Testis (tissue), 2 donors: ENCODE measurements around the gene PDCD5.

Experiments used
- POLR2A ChIP-seq: fragments of 450-650 bp; IDR thresholded peaks from one replicate; pipeline ENCODE4 v1.6.1; 2017; ENCODE audit warnings: antibody characterized with exemption, mild to moderate bottlenecking, moderate library complexity
- TF ChIP-seq, protein P1 (sequence below), 3 experiments: fragments of 450-650 bp in 2 of 3; fragments of 200-600 bp in 1 of 3; sonication (generic) in 1 of 3; IDR thresholded peaks; one replicate each; pipeline ENCODE4 v1.5.1; 2016 to 2019; ENCODE audit warnings: antibody characterized with exemption in 3 of 3, mild to moderate bottlenecking in 2 of 3, moderate library complexity in 1 of 3

DNA sequence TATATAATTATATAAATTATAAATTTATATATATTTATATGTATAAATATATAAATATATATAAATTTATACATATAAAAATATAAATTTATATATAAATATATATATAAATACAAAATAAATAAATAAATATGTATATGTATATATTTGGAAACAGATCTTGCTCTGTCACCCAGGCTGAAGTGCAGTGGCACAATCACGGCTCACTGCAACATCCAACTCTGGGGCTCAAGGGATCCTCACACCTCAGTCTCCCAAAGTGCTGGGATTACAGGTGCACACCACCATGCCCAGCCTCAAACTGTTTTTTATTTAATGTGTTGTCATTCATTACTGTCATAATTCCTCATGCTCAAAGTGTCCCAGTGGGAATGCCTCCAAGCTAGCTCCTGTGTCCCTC lies 25.2 kb upstream of the PDCD5 start:
- TF ChIP-seq, protein P1, sequence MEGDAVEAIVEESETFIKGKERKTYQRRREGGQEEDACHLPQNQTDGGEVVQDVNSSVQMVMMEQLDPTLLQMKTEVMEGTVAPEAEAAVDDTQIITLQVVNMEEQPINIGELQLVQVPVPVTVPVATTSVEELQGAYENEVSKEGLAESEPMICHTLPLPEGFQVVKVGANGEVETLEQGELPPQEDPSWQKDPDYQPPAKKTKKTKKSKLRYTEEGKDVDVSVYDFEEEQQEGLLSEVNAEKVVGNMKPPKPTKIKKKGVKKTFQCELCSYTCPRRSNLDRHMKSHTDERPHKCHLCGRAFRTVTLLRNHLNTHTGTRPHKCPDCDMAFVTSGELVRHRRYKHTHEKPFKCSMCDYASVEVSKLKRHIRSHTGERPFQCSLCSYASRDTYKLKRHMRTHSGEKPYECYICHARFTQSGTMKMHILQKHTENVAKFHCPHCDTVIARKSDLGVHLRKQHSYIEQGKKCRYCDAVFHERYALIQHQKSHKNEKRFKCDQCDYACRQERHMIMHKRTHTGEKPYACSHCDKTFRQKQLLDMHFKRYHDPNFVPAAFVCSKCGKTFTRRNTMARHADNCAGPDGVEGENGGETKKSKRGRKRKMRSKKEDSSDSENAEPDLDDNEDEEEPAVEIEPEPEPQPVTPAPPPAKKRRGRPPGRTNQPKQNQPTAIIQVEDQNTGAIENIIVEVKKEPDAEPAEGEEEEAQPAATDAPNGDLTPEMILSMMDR (IDR thresholded peaks at IDR 0.05), result no peak
- TF ChIP-seq POLR2A, result no peak
